K562 (cell line): ENCODE data around the gene ZC3H10. TPM values are rescaled to one million over a fixed set of nuclear protein-coding genes. Genes with fewer than 3 reads are reported as not detected.

Source experiments
- ATF1 ChIP-seq, 2 experiments: fragments of 450-650 bp in 1 of 2; IDR thresholded peaks; 2 replicates each; pipeline ENCODE4 v1.6.1; 2016; ENCODE audit warnings: missing compliant biosample characterization in 1 of 2, missing genetic modification characterization in 1 of 2
- BMI1 ChIP-seq: fragments of 150-350 bp; IDR thresholded peaks from 2 replicates; pipeline ENCODE4 v1.6.1; 2014; ENCODE audit warnings: low read length
- FOXA3 ChIP-seq, 2 experiments: fragments of 450-650 bp in 1 of 2; sonication (generic) in 1 of 2; formaldehyde crosslinking; IDR thresholded peaks in 1 of 2; conservative IDR thresholded peaks in 1 of 2; 2 replicates each; pipeline versions ENCODE4 v1.4.0 to v1.8.0; 2020 to 2022; ENCODE audit warnings: mild to moderate bottlenecking in 2 of 2, missing genetic modification reagents in 1 of 2
- HEY1 ChIP-seq: fragments of 250-450 bp; sonication (Bioruptor Pico); IDR thresholded peaks from 2 replicates; pipeline ENCODE4 v1.5.0; 2020; ENCODE audit warnings: mild to moderate bottlenecking, moderate library complexity, borderline replicate concordance
- NELFE ChIP-seq: IDR thresholded peaks from 2 replicates; pipeline ENCODE4 v1.6.1; 2011; ENCODE audit warnings: mild to moderate bottlenecking; ENCODE audit not compliant: insufficient read depth, insufficient read length
- NFE2 ChIP-seq: IDR thresholded peaks from 2 replicates; pipeline ENCODE4 v1.6.1; 2014; ENCODE audit warnings: antibody characterized with exemption, low read depth
- RBFOX2 ChIP-seq: fragments of 200-400 bp; formaldehyde crosslinking; IDR thresholded peaks from 2 replicates; pipeline ENCODE4 v1.6.1; 2017; ENCODE audit warnings: low read depth, mild to moderate bottlenecking, low read length, moderate library complexity
- RBM14 ChIP-seq: fragments of 200-400 bp; formaldehyde crosslinking; IDR thresholded peaks from 2 replicates; pipeline ENCODE4 v1.6.1; 2018; ENCODE audit warnings: low read depth, mild to moderate bottlenecking, low read length, moderate library complexity, borderline replicate concordance; ENCODE audit not compliant: insufficient read depth
- RBM25 ChIP-seq: fragments of 200-400 bp; formaldehyde crosslinking; IDR thresholded peaks from 2 replicates; pipeline ENCODE4 v1.6.1; 2018; ENCODE audit warnings: low read length, low read depth, moderate library complexity; ENCODE audit not compliant: severe bottlenecking
- SMAD1 ChIP-seq: fragments of 150-350 bp; IDR thresholded peaks from 2 replicates; pipeline ENCODE4 v1.6.1; 2014; ENCODE audit warnings: low read length, low read depth; ENCODE audit not compliant: partially characterized antibody
- SREBF2 ChIP-seq: sonication (generic); formaldehyde crosslinking; IDR thresholded peaks from 2 replicates; pipeline ENCODE4 v1.4.0; 2020; ENCODE audit warnings: mild to moderate bottlenecking, missing genetic modification reagents
- TBL1XR1 ChIP-seq, 2 experiments: IDR thresholded peaks; 2 replicates each; pipeline ENCODE4 v1.6.1; 2012; ENCODE audit warnings: improper control_type of control experiment in 2 of 2, low read length in 2 of 2, mild to moderate bottlenecking in 1 of 2
- ZNF316 ChIP-seq: fragments of 450-650 bp; IDR thresholded peaks from 2 replicates; pipeline ENCODE4 v1.6.1; 2016
- ZNF518B ChIP-seq: fragments of 250-450 bp; sonication (Bioruptor Pico); IDR thresholded peaks from 2 replicates; pipeline ENCODE4 v1.5.0; 2021; ENCODE audit warnings: mild to moderate bottlenecking, moderate library complexity
- ZNF77 ChIP-seq: fragments of 250-450 bp; sonication (Bioruptor Pico); IDR thresholded peaks from 2 replicates; pipeline ENCODE4 v1.5.0; 2020
- polyA plus RNA-seq, 8 experiments: library from polyadenylated mRNA; depleted of rRNA in 4 of 8; stranded (reverse) in 5 of 8; unstranded in 3 of 8; fragments of >200 nt; fragmentation: Nextera tagmentation in 2 of 8; fragmentation: Illumina TruSeq in 1 of 8; extraction: Ambion mirVana in 2 of 8; extraction: Trizol in 1 of 8; gene quantifications; 2 replicates each; pipeline versions ENCODE4 v1.2.1 to v1.2.3, GENCODE V29; 2011 to 2014; ENCODE audit warnings: inconsistent platforms in 1 of 8, missing spikeins in 1 of 8
- total RNA-seq, 7 experiments: library from RNA; depleted of rRNA in 6 of 7; stranded (reverse); fragments of >200 nt in 6 of 7; fragmentation: Illumina TruSeq in 2 of 7; extraction: Trizol in 2 of 7; gene quantifications; 2 replicates each; pipeline versions ENCODE4 v1.2.1 to v1.2.3, GENCODE V29; 2011 to 2021; ENCODE audit warnings: low replicate concordance in 1 of 7
- TF ChIP-seq, protein P1 (sequence below): sonication (generic); formaldehyde crosslinking; IDR thresholded peaks from 2 replicates; pipeline ENCODE4 v1.8.1; 2023; ENCODE audit warnings: missing genetic modification reagents, mild to moderate bottlenecking, borderline replicate concordance

Gene ZC3H10
- total and polyA plus RNA-seq, 9 of the 15 experiments (the other 6 are each of a cell fraction or from before 2014, with no cell fraction given) = 0.31 to 4.1 (median 1.6) TPM

DNA sequence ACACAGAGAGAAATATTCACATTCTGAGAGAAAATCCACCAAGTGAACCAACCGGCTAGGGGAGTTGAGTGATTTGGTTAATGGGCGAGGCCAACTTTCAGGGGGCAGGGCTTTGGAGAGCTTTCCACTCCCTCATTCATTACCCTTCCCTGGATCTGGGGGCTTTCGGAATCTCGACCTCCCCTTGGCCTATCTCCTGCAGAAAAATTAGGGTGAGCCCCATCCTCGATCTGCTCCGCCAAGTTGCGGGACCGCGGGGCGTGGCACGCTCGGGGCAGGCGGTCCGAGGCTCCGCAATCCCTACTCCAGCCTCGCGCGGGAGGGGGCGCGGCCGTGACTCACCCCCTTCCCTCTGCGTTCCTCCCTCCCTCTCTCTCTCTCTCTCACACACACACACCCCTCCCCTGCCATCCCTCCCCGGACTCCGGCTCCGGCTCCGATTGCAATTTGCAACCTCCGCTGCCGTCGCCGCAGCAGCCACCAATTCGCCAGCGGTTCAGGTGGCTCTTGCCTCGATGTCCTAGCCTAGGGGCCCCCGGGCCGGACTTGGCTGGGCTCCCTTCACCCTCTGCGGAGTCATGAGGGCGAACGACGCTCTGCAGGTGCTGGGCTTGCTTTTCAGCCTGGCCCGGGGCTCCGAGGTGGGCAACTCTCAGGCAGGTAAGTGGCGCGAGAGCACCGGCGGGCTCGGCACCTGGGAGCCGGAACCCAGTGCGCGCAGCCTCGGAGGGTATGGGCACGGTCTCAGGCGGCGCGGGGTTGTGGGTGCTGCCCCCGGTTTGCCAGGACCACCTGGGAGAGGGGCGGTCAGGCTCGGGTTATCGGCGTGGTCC is 38.1 kb upstream of the ZC3H10 start, which contains the start of gene ERBB3 (continued):
- TF ChIP-seq FOXA3 (CRISPR knock-in tag; conservative IDR thresholded peaks at IDR 0.05 in 1 of 2, IDR thresholded peaks at IDR 0.05 in 1 of 2) (peak in 1 of 2 experiments; percentile 23; a peak in 1 of 4 replicates), SMAD1 (no peak), ZNF77 (no peak), NFE2 (0 out of 2 replicates have a peak, but pooled peaks have one; percentile 4), ZNF316 (no peak), ZNF518B (CRISPR knock-in tag) (no peak), HEY1 (CRISPR knock-in tag) (no peak), RBM25 (no peak), RBFOX2 (peak; percentile 70), TBL1XR1 (IDR thresholded peaks at IDR 0.05; ENCODE audit: low read length in 2 of 2) (peak in 1 of 2 experiments; percentile 8; a peak in 1 of 4 replicates), SREBF2 (CRISPR knock-in tag) (no peak), BMI1 (no peak), NELFE (no peak), ATF1 (CRISPR knock-in tag; IDR thresholded peaks at IDR 0.05) (no peak), ATF1 (tag; IDR thresholded peaks at IDR 0.05) (peak; percentile 60; the same call in 1 of the 2 replicates), RBM14 (no peak)
- TF ChIP-seq, protein P1, sequence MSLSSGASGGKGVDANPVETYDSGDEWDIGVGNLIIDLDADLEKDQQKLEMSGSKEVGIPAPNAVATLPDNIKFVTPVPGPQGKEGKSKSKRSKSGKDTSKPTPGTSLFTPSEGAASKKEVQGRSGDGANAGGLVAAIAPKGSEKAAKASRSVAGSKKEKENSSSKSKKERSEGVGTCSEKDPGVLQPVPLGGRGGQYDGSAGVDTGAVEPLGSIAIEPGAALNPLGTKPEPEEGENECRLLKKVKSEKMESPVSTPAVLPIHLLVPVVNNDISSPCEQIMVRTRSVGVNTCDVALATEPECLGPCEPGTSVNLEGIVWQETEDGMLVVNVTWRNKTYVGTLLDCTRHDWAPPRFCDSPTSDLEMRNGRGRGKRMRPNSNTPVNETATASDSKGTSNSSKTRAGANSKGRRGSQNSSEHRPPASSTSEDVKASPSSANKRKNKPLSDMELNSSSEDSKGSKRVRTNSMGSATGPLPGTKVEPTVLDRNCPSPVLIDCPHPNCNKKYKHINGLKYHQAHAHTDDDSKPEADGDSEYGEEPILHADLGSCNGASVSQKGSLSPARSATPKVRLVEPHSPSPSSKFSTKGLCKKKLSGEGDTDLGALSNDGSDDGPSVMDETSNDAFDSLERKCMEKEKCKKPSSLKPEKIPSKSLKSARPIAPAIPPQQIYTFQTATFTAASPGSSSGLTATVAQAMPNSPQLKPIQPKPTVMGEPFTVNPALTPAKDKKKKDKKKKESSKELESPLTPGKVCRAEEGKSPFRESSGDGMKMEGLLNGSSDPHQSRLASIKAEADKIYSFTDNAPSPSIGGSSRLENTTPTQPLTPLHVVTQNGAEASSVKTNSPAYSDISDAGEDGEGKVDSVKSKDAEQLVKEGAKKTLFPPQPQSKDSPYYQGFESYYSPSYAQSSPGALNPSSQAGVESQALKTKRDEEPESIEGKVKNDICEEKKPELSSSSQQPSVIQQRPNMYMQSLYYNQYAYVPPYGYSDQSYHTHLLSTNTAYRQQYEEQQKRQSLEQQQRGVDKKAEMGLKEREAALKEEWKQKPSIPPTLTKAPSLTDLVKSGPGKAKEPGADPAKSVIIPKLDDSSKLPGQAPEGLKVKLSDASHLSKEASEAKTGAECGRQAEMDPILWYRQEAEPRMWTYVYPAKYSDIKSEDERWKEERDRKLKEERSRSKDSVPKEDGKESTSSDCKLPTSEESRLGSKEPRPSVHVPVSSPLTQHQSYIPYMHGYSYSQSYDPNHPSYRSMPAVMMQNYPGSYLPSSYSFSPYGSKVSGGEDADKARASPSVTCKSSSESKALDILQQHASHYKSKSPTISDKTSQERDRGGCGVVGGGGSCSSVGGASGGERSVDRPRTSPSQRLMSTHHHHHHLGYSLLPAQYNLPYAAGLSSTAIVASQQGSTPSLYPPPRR (CRISPR knock-in tag) = no peak
